Mammary epithelial cell (primary cell): ENCODE data around the gene IFNB1.

Experiments used
- EZH2 ChIP-seq: IDR thresholded peaks from 2 replicates; pipeline ENCODE4 v1.6.1; 2012; ENCODE audit warnings: low read length, inconsistent platforms, borderline replicate concordance
- TF ChIP-seq, protein P1 (sequence below), 2 donors: IDR thresholded peaks in 1 of 2; conservative IDR thresholded peaks in 1 of 2; 2 replicates each; pipeline ENCODE4 v1.5.1; 2011 to 2012; ENCODE audit warnings: inconsistent platforms in 2 of 2, low read length in 2 of 2, mild to moderate bottlenecking in 2 of 2, control low read depth in 1 of 2, low read depth in 1 of 2; ENCODE audit not compliant: insufficient read depth in 1 of 2; ENCODE audit errors: extremely low read depth in 1 of 2

DNA sequence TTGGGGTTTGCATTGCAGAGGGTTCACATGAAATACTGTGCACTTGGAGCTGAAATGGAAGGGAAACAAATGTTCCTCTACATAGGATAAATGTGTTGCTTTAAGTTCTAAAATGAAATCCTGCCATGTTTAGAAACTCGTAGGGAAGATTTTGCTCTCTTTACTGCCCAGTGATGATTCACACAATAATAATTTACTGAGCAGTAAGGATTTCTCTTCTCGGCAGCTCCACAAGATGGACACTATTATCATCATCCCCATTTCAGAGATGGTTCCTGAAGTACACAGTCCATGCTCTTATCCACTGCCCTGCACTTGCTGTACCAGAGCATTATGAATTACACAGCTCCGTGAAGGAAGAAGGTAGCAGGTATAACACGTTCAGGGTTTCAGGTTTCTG lies 50.4 kb downstream of the IFNB1 start:
- no peak for TF ChIP-seq EZH2
- TF ChIP-seq, protein P1, sequence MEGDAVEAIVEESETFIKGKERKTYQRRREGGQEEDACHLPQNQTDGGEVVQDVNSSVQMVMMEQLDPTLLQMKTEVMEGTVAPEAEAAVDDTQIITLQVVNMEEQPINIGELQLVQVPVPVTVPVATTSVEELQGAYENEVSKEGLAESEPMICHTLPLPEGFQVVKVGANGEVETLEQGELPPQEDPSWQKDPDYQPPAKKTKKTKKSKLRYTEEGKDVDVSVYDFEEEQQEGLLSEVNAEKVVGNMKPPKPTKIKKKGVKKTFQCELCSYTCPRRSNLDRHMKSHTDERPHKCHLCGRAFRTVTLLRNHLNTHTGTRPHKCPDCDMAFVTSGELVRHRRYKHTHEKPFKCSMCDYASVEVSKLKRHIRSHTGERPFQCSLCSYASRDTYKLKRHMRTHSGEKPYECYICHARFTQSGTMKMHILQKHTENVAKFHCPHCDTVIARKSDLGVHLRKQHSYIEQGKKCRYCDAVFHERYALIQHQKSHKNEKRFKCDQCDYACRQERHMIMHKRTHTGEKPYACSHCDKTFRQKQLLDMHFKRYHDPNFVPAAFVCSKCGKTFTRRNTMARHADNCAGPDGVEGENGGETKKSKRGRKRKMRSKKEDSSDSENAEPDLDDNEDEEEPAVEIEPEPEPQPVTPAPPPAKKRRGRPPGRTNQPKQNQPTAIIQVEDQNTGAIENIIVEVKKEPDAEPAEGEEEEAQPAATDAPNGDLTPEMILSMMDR (conservative IDR thresholded peaks at IDR 0.05 in 1 of 2, IDR thresholded peaks at IDR 0.05 in 1 of 2; ENCODE audit: extremely low read depth in 1 of 2, insufficient read depth in 1 of 2, low read depth in 1 of 2, low read length in 2 of 2), result no peak
